ENCODE measurements around the gene CRIP3. TPM values are rescaled to one million over a fixed set of nuclear protein-coding genes. Genes with fewer than 3 reads are reported as not detected.

CRIP3 gene
- total RNA-seq, 5 donors from 2014 or later (not counting 1 experiment from before 2014, with no cell fraction given): 1.3 to 4.2 (median 2.8) TPM

GRCh38 chr6:43278524-43279078 lies 30.0 kb downstream of the CRIP3 start:
- no peak for ATAC-seq (replicated peaks in 1 of 4)
- 37% methylated on average over 2 of the region's 4 CpGs for WGBS (ENCODE audit: insufficient coverage)
- H3K36me3 ChIP-seq (ENCODE audit: control insufficient read depth in 2 of 2, extremely low read depth in 1 of 2, insufficient read depth in 1 of 2, low read length in 1 of 2): no peaks in the 10 kb centered on the region

GRCh38 chr6:43277643-43278523 lies 30.7 kb downstream of the CRIP3 start:
- Mint-ChIP-seq H3K4me1 (peaks cover 6 to 17% (median 12%) of the 10 kb centered on the region in 3 donors), H3K27me3 (peaks cover 30 to 45% of the 10 kb centered on the region in 2 donors), H3K36me3 (no peaks in the 10 kb centered on the region), H3K27ac (no peak overlapping the region), H3K9me3 (no peaks in the 10 kb centered on the region), H3K4me3 (no peak overlapping the region)
- Histone ChIP-seq H3K4me3 (ENCODE audit: control insufficient read depth in 1 of 2, extremely low read depth in 1 of 2, low read length in 1 of 2) (no peak overlapping the region), H3K36me3 (ENCODE audit: control insufficient read depth in 2 of 2, extremely low read depth in 1 of 2, insufficient read depth in 1 of 2, low read length in 1 of 2) (no peaks in the 10 kb centered on the region), H3K27ac (ENCODE audit: low read length) (no peak overlapping the region), H3K27me3 (replicated peaks in 1 of 2; ENCODE audit: control insufficient read depth in 2 of 2, extremely low read depth in 1 of 2, insufficient read depth in 2 of 2, low read length in 1 of 2) (peaks cover 0 to 67% of the 10 kb centered on the region in 2 experiments), H3K9me3 (no peaks in the 10 kb centered on the region), H3K4me1 (ENCODE audit: control insufficient read depth in 1 of 2, extremely low read depth in 1 of 2, insufficient read depth in 2 of 2, low read length in 2 of 2) (peaks cover 0 to 24% of the 10 kb centered on the region in 2 experiments)
- ATAC-seq (replicated peaks in 1 of 4): no peak
- ChIA-PET POLR2A (interaction anchor here in 1 of 2 donors (0.6 kb wide), 1 partner anchor 23 kb away, joined by 4 read pairs; no protein-coding TSS in a partner anchor), CTCF (no interaction called here)
- WGBS (ENCODE audit: insufficient coverage): 93% methylated on average over 5 of the region's 13 CpGs
- DNase-seq: no peak

More at GRCh38 chr6:43278524-43279078, 30.0 kb downstream of the CRIP3 start:
- Mint-ChIP-seq H3K9me3 (no peaks in the 10 kb centered on the region), H3K36me3 (no peaks in the 10 kb centered on the region), H3K27ac (peak overlapping the region in 1 of 2 donors; percentile 1), H3K4me1 (peaks cover 6 to 17% (median 12%) of the 10 kb centered on the region in 3 donors), H3K27me3 (peaks cover 30 to 46% of the 10 kb centered on the region in 2 donors), H3K4me3 (no peak overlapping the region)
- no peaks in the 10 kb centered on the region for H3K9me3 ChIP-seq
- DNase-seq: no peak
- ChIA-PET CTCF (no interaction called here), POLR2A (interaction anchor here in 1 of 2 donors (0.6 kb wide), 1 partner anchor 22 kb away, joined by 4 read pairs; no protein-coding TSS in a partner anchor)
- H3K4me1 ChIP-seq (ENCODE audit: control insufficient read depth in 1 of 2, extremely low read depth in 1 of 2, insufficient read depth in 2 of 2, low read length in 2 of 2): peaks cover 0 to 24% of the 10 kb centered on the region in 2 experiments
- no peak overlapping the region for H3K4me3 ChIP-seq (ENCODE audit: control insufficient read depth in 1 of 2, extremely low read depth in 1 of 2, low read length in 1 of 2)
- peaks cover 0 to 75% of the 10 kb centered on the region in 2 experiments for H3K27me3 ChIP-seq (replicated peaks in 1 of 2; ENCODE audit: control insufficient read depth in 2 of 2, extremely low read depth in 1 of 2, insufficient read depth in 2 of 2, low read length in 1 of 2)
- no peak overlapping the region for H3K27ac ChIP-seq (ENCODE audit: low read length)

- POLR2A ChIA-PET: no interaction called here
- Histone ChIP-seq H3K27me3 (replicated peaks in 1 of 2; ENCODE audit: control insufficient read depth in 2 of 2, extremely low read depth in 1 of 2, insufficient read depth in 2 of 2, low read length in 1 of 2) (peaks cover 0 to 61% of the 10 kb centered on the region in 2 experiments), H3K4me1 (ENCODE audit: control insufficient read depth in 1 of 2, extremely low read depth in 1 of 2, insufficient read depth in 2 of 2, low read length in 2 of 2) (peaks cover 0 to 24% of the 10 kb centered on the region in 2 experiments), H3K4me3 (ENCODE audit: control insufficient read depth in 1 of 2, extremely low read depth in 1 of 2, low read length in 1 of 2) (no peak overlapping the region), H3K27ac (ENCODE audit: low read length) (no peak overlapping the region), H3K9me3 (no peaks in the 10 kb centered on the region), H3K36me3 (ENCODE audit: control insufficient read depth in 2 of 2, extremely low read depth in 1 of 2, insufficient read depth in 1 of 2, low read length in 1 of 2) (no peaks in the 10 kb centered on the region)
- Mint-ChIP-seq H3K4me1 (peaks cover 6 to 17% (median 12%) of the 10 kb centered on the region in 3 donors), H3K27me3 (peaks cover 26 to 39% of the 10 kb centered on the region in 2 donors), H3K27ac (no peak overlapping the region), H3K4me3 (peak overlapping the region in 2 of 3 donors; percentile 47 to 91), H3K36me3 (no peaks in the 10 kb centered on the region), H3K9me3 (no peaks in the 10 kb centered on the region)
- CTCF ChIA-PET: no interaction called here
- DNase-seq (no peak), ATAC-seq (replicated peaks in 1 of 4) (no peak)
- WGBS (ENCODE audit: insufficient coverage): 80% methylated on average over 1 of the region's 6 CpGs
Observed at GRCh38 chr6:43277306-43277642, 31.4 kb downstream of the CRIP3 start.

- no peaks in the 10 kb centered on the region for H3K36me3 ChIP-seq (ENCODE audit: control insufficient read depth in 2 of 2, extremely low read depth in 1 of 2, insufficient read depth in 1 of 2, low read length in 1 of 2)
- peaks cover 0 to 24% of the 10 kb centered on the region in 2 experiments for H3K4me1 ChIP-seq (ENCODE audit: control insufficient read depth in 1 of 2, extremely low read depth in 1 of 2, insufficient read depth in 2 of 2, low read length in 2 of 2)
- ATAC-seq (replicated peaks in 1 of 4) (no peak), DNase-seq (no peak)
- no peaks in the 10 kb centered on the region for H3K9me3 Mint-ChIP-seq
- 90% methylated on average over 5 of the region's 11 CpGs for WGBS (ENCODE audit: insufficient coverage)
- H3K4me3 ChIP-seq (ENCODE audit: control insufficient read depth in 1 of 2, extremely low read depth in 1 of 2, low read length in 1 of 2): peak overlapping the region; percentile 50 to 61
- H3K36me3 Mint-ChIP-seq: no peaks in the 10 kb centered on the region
- POLR2A ChIA-PET: interaction anchor here in 1 of 2 donors (0.6 to 0.7 kb wide), 2 partner anchors 12 to 298 kb away, joined by 4 read pairs; partner anchors contain the start of gene PEX6
- peaks cover 25 to 36% of the 10 kb centered on the region in 2 donors for H3K27me3 Mint-ChIP-seq
- H3K27ac Mint-ChIP-seq: no peak overlapping the region
- H3K27me3 ChIP-seq (replicated peaks in 1 of 2; ENCODE audit: control insufficient read depth in 2 of 2, extremely low read depth in 1 of 2, insufficient read depth in 2 of 2, low read length in 1 of 2): peaks cover 0 to 59% of the 10 kb centered on the region in 2 experiments
- H3K4me3 Mint-ChIP-seq: peak overlapping the region; percentile 47 to 91 (median 74)
- no peaks in the 10 kb centered on the region for H3K9me3 ChIP-seq
- H3K4me1 Mint-ChIP-seq: peaks cover 6 to 17% (median 12%) of the 10 kb centered on the region in 3 donors
- CTCF ChIA-PET: no interaction called here
- H3K27ac ChIP-seq (ENCODE audit: low read length): no peak overlapping the region
Observed at GRCh38 chr6:43276577-43277305, 31.9 kb downstream of the CRIP3 start.

GRCh38 chr6:43275801-43276576 lies 32.6 kb downstream of the CRIP3 start:
- 4% methylated on average over 41 of the region's 64 CpGs for WGBS (ENCODE audit: insufficient coverage)
- Histone ChIP-seq H3K27me3 (replicated peaks in 1 of 2; ENCODE audit: control insufficient read depth in 2 of 2, extremely low read depth in 1 of 2, insufficient read depth in 2 of 2, low read length in 1 of 2) (peaks cover 0 to 54% of the 10 kb centered on the region in 2 experiments), H3K36me3 (ENCODE audit: control insufficient read depth in 2 of 2, extremely low read depth in 1 of 2, insufficient read depth in 1 of 2, low read length in 1 of 2) (no peaks in the 10 kb centered on the region), H3K4me3 (ENCODE audit: control insufficient read depth in 1 of 2, extremely low read depth in 1 of 2, low read length in 1 of 2) (peak overlapping the region; percentile 50 to 61), H3K9me3 (no peaks in the 10 kb centered on the region), H3K27ac (ENCODE audit: low read length) (no peak overlapping the region), H3K4me1 (ENCODE audit: control insufficient read depth in 1 of 2, extremely low read depth in 1 of 2, insufficient read depth in 2 of 2, low read length in 2 of 2) (peaks cover 0 to 24% of the 10 kb centered on the region in 2 experiments)
- ATAC-seq (replicated peaks in 1 of 4) (peak; percentile 61 to 77 (median 72)), DNase-seq (peak in 34 of 35 experiments; percentile 15 to 74 (median 38))
- peaks cover 6 to 17% (median 12%) of the 10 kb centered on the region in 3 donors for H3K4me1 Mint-ChIP-seq
- H3K27ac Mint-ChIP-seq: peak overlapping the region; percentile 0 to 34
- ChIA-PET POLR2A (interaction anchor here in 1 of 2 donors (0.6 to 0.7 kb wide), 2 partner anchors 11 to 297 kb away, joined by 4 read pairs; partner anchors contain the start of gene PEX6), CTCF (interaction anchor here in 1 of 2 donors (0.6 kb wide), 1 partner anchor 33 kb away, joined by 4 read pairs; the partner anchor contains the start of gene CRIP3)
- no peaks in the 10 kb centered on the region for H3K9me3 Mint-ChIP-seq
- peak overlapping the region; percentile 74 to 91 (median 74) for H3K4me3 Mint-ChIP-seq
- H3K27me3 Mint-ChIP-seq: peaks cover 21 to 30% of the 10 kb centered on the region in 2 donors
- no peaks in the 10 kb centered on the region for H3K36me3 Mint-ChIP-seq

All from T-cell (primary cell).